Hematopoietic multipotent progenitor cell treated with erythropoietin and hydrocortisone succinate and interleukin-3 and kit ligand, for 4 days (in vitro differentiated cells): ENCODE measurements around the gene KMT5C.

Experiments used
- DNase-seq: peaks from one replicate; pipeline ENCODE4 v3.0.0-alpha.2; 2015

KMT5C gene

DNA sequence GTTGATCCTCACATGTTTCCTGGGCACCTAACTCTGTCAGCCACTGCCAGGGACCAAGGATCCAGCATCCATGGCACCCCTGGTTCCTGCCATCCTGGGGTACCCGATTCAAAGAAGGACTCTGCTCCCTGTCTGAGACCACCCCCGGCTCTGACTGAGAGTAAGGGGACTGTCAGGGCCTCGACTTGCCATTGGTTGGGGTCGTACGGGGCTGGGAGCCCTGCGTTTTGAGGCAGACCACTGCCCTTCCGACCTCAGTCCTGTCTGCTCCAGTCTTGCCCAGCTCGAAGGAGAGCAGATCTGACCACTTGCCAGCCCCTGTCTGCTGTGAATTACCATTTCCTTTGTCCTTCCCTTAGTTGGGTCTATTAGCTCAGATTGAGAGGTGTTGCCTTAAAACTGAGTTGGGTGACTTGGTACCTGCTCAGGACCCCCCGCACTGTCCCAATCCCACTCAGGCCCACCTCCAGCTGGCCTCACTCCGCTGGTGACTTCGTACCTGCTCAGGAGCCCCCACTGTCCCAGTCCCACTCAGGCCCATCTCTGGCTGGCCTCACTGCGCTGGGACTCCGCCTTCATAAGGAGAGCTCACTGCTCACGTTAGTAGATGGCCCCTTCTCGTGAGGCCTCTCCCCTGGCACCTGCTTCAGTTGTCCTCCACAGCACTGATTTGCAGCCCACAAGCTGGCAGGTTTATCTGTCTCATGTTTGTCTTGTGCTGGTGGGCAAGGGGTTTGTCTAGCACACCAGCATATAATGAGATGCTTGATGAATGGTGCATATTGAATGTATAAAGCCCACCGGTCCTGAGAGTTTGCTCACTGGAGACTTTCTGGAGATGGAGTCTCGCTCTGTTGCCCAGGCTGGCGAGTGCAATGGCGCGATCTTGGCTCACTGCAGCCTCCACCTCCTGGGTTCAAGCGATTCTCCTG is 50.0 kb downstream of the KMT5C start:
- DNase-seq: no peak

GRCh38 chr19:55390461-55390880 is 50.8 kb downstream of the KMT5C start:
- DNase-seq: peak; percentile 40

DNA sequence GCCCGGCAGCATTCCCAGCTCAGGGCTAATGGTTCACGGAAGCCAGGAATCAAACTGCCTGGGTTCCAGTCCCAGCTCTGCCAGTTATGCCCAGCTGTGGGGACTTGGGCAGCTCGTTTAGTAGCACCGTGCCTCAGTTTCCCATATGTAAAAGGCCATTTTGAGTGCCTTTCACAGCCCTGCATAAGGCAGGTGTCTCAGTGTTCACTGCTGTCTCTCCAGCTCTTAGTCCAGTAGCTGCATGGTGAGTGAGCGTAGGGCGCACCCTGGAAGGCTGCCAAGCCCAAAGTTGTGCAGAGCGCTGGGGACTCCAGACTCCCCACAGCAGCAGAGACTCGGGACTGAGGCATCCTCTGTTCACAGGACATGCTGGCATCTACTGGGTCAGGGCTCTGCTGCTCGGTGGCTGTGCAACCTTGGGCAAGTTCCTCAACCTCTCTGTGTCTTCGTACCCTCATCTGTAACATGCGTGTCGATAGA is 51.6 kb downstream of the KMT5C start:
- peak; percentile 65 for DNase-seq

GRCh38 chr19:55391702-55392615 is 52.3 kb downstream of the KMT5C start:
- DNase-seq: no peak

GRCh38 chr19:55392820-55393761 is 53.4 kb downstream of the KMT5C start:
- no peak for DNase-seq
